SK-N-SH (cell line): ENCODE results near the gene SLC9A5. TPM values are rescaled to one million over a fixed set of nuclear protein-coding genes. Genes with fewer than 3 reads are reported as not detected.

Source experiments
- CTCF ChIA-PET: fragments of 300-600, 350-600 bp; formaldehyde crosslinking; extraction: SDS; loops from one replicate; lab custom pipeline; 2021; lab: Yijun Ruan, JAX
- POLR2A ChIA-PET: fragments of 350-600 bp; sonication (Branson Sonifier 250); formaldehyde crosslinking; extraction: SDS; loops from one replicate; lab custom pipeline; 2020; ENCODE audit warnings: antibody characterized with exemption, inconsistent platforms; lab: Yijun Ruan, JAX
- DNase-seq: peaks from one replicate; pipeline ENCODE4 v3.0.0; 2012
- H2AFZ ChIP-seq: fragments of 200-600 bp; sonication (generic); 2 replicates; pipeline ENCODE4 v1.8.1; 2016; ENCODE audit warnings: antibody characterized with exemption, mild to moderate bottlenecking, low read depth
- H3F3A ChIP-seq: fragments of 200-600 bp; sonication (generic); replicated peaks from 2 replicates; pipeline ENCODE3; 2016; ENCODE audit warnings: antibody characterized with exemption, mild to moderate bottlenecking; ENCODE audit not compliant: insufficient read depth
- H3K27ac ChIP-seq, 2 experiments: fragments of 200-500 bp in 1 of 2; fragments of 200-600 bp in 1 of 2; sonication (Bioruptor generic) in 1 of 2; sonication (generic), shearing (Covaris generic) in 1 of 2; 2 replicates each; pipeline versions ENCODE4 v1.5.1 to v1.6.1; 2014 to 2016; ENCODE audit warnings: low read depth in 2 of 2, inconsistent platforms in 1 of 2, low read length in 1 of 2, mild to moderate bottlenecking in 1 of 2, mixed read lengths in 1 of 2
- H3K27me3 ChIP-seq: fragments of 200-600 bp; sonication (generic), shearing (Covaris generic); 2 replicates; pipeline ENCODE4 v1.6.1; 2016; ENCODE audit warnings: mixed run types; ENCODE audit not compliant: insufficient read depth
- H3K36me3 ChIP-seq, 2 experiments: fragments of 200-500 bp in 1 of 2; fragments of 200-600 bp in 1 of 2; sonication (Bioruptor generic) in 1 of 2; sonication (generic) in 1 of 2; replicated peaks in 1 of 2; 2 replicates each; pipeline versions ENCODE3 to v1.5.1; 2014 to 2016; ENCODE audit warnings: low read length in 1 of 2, mild to moderate bottlenecking in 1 of 2; ENCODE audit not compliant: insufficient read depth in 2 of 2, control insufficient read depth in 1 of 2
- H3K4me1 ChIP-seq, 2 experiments: fragments of 200-500 bp in 1 of 2; fragments of 200-600 bp in 1 of 2; sonication (Bioruptor generic) in 1 of 2; sonication (generic), shearing (Covaris generic) in 1 of 2; 2 replicates each; pipeline versions ENCODE4 v1.5.1 to v1.6.1; 2014 to 2016; ENCODE audit warnings: low read depth in 1 of 2, low read length in 1 of 2, mixed run types in 1 of 2; ENCODE audit not compliant: insufficient read depth in 2 of 2, control insufficient read depth in 1 of 2
- H3K4me2 ChIP-seq: fragments of 200-600 bp; sonication (generic), shearing (Covaris generic); 2 replicates; pipeline ENCODE4 v1.6.1; 2017; ENCODE audit warnings: mixed run types
- H3K4me3 ChIP-seq, 2 experiments: fragments of 200-500 bp in 1 of 2; fragments of 200-600 bp in 1 of 2; sonication (Bioruptor generic) in 1 of 2; sonication (generic), shearing (Covaris generic) in 1 of 2; 2 replicates each; pipeline versions ENCODE4 v1.5.1 to v1.8.1; 2014 to 2016; ENCODE audit warnings: low read depth in 2 of 2, inconsistent platforms in 1 of 2, low read length in 1 of 2, mild to moderate bottlenecking in 1 of 2, mixed read lengths in 1 of 2, moderate library complexity in 1 of 2
- H3K79me2 ChIP-seq: fragments of 200-600 bp; sonication (generic); 2 replicates; pipeline ENCODE4 v1.8.1; 2017; ENCODE audit warnings: mild to moderate bottlenecking; ENCODE audit not compliant: insufficient read depth
- H3K9ac ChIP-seq: fragments of 200-600 bp; sonication (generic); 2 replicates; pipeline ENCODE4 v1.6.1; 2017; ENCODE audit warnings: mixed run types
- H3K9me2 ChIP-seq: fragments of 200-600 bp; sonication (generic); 2 replicates; pipeline ENCODE4 v1.6.1; 2017; ENCODE audit warnings: mixed run types
- H3K9me3 ChIP-seq: fragments of 200-600 bp; sonication (generic); 2 replicates; pipeline ENCODE4 v1.6.1; 2017; ENCODE audit warnings: mixed run types, mild to moderate bottlenecking, moderate library complexity
- H4K20me1 ChIP-seq: fragments of 200-600 bp; sonication (generic); 2 replicates; pipeline ENCODE4 v1.6.1; 2017; ENCODE audit warnings: mild to moderate bottlenecking, mixed run types; ENCODE audit not compliant: insufficient read depth
- FOSL2 ChIP-seq: IDR thresholded peaks from 2 replicates; pipeline ENCODE4 v1.4.0; 2012; ENCODE audit warnings: low read depth, mild to moderate bottlenecking, moderate library complexity, borderline replicate concordance
- FOXM1 ChIP-seq: IDR thresholded peaks from 2 replicates; pipeline ENCODE4 v1.4.0; 2012; ENCODE audit warnings: low read depth, mild to moderate bottlenecking
- GABPA ChIP-seq: IDR thresholded peaks from 2 replicates; pipeline ENCODE4 v1.4.0; 2012; ENCODE audit warnings: low read depth, mild to moderate bottlenecking
- IRF3 ChIP-seq: fragments of 150-350 bp; IDR thresholded peaks from 2 replicates; pipeline ENCODE4 v1.6.1; 2016; ENCODE audit warnings: mild to moderate bottlenecking, low read depth, low read length
- MEF2A ChIP-seq: IDR thresholded peaks from 2 replicates; pipeline ENCODE4 v1.4.0; 2012; ENCODE audit warnings: low read depth, borderline replicate concordance
- RXRA ChIP-seq: IDR thresholded peaks from 2 replicates; pipeline ENCODE4 v1.4.0; 2012; ENCODE audit warnings: low read depth, mild to moderate bottlenecking, borderline replicate concordance
- SMC3 ChIP-seq: IDR thresholded peaks from 2 replicates; pipeline ENCODE4 v1.6.1; 2012; ENCODE audit warnings: low read depth, low read length, improper control_type of control experiment
- YY1 ChIP-seq: IDR thresholded peaks from 2 replicates; pipeline ENCODE4 v1.4.0; 2012; ENCODE audit warnings: low read depth, mild to moderate bottlenecking
- ZBTB33 ChIP-seq: IDR thresholded peaks from 2 replicates; pipeline ENCODE4 v1.4.0; 2012; ENCODE audit warnings: low read depth, borderline replicate concordance
- WGBS: methylation state at CpG from one replicate; pipeline ENCODE4 v1.1.6; 2017; ENCODE audit warnings: low lambda C conversion rate; 5-methylcytosine and 5-hydroxymethylcytosine counted together
- polyA plus RNA-seq, 3 experiments: library from polyadenylated mRNA; depleted of rRNA; stranded (reverse); fragments of >200 nt; gene quantifications; 2 replicates each; pipeline ENCODE4 v1.2.3, GENCODE V29; 2012

The SLC9A5 gene
- polyA plus RNA-seq, 1 of the 3 experiments (the other 2 are of a cell fraction) = 4.1 TPM

GRCh38 chr16:67209565-67209964 lies 39.2 kb upstream of the SLC9A5 start (continued):
- no peak for TF ChIP-seq GABPA
- TF ChIP-seq, all 33 proteins: peak for 0

- POLR2A ChIA-PET = interaction anchor here (1.0 to 4.0 kb wide), 4 partner anchors 8 to 18 kb away, joined by 3 to 21 read pairs (median 6); partner anchors contain the start of genes E2F4 and TMEM208
Measured at GRCh38 chr16:67210069-67210937, 38.5 kb upstream of the SLC9A5 start.

More at GRCh38 chr16:67210069-67210937, 38.5 kb upstream of the SLC9A5 start:
- Histone ChIP-seq H3K27me3 (no peaks in the 10 kb centered on the region), H3K9ac (no peak overlapping the region), H4K20me1 (no peaks in the 10 kb centered on the region), H3K4me3 (no peak overlapping the region)
- TF ChIP-seq MEF2A (no peak), SMC3 (no peak), FOSL2 (no peak), GABPA (no peak), ZBTB33 (no peak), RXRA (no peak), YY1 (no peak), IRF3 (no peak), FOXM1 (no peak)
- TF ChIP-seq, all 33 proteins: peak for 0
- H3K9me3 ChIP-seq = no peaks in the 10 kb centered on the region
- CTCF ChIA-PET = interaction anchor here (1.1 to 1.5 kb wide), 3 partner anchors 12 to 17 kb away, joined by 3 to 8 read pairs (median 3); partner anchors contain the start of gene ELMO3
- DNase-seq = no peak
- H3K4me1 ChIP-seq = peaks cover 8 to 11% of the 10 kb centered on the region in 2 experiments; a peak in 2 of 4 replicates
- no peaks in the 10 kb centered on the region for H3K79me2 ChIP-seq
- WGBS = 90% methylated on average over 8 of the region's 25 CpGs
- H3K36me3 ChIP-seq = no peaks in the 10 kb centered on the region
- no peak overlapping the region for H3K4me2 ChIP-seq
- peaks cover 4% of the 10 kb centered on the region for H3F3A ChIP-seq
- H3K27ac ChIP-seq = no peak overlapping the region
- H3K9me2 ChIP-seq = no peaks in the 10 kb centered on the region
- H2AFZ ChIP-seq = no peak overlapping the region
